Iris pigment epithelial cell (primary cell): ENCODE results near the gene GPR4.

ENCODE experiments used
- DNase-seq: peaks from one replicate; pipeline ENCODE4 v3.0.0-alpha.2; 2011; ENCODE audit warnings: low read depth

Gene GPR4

DNA sequence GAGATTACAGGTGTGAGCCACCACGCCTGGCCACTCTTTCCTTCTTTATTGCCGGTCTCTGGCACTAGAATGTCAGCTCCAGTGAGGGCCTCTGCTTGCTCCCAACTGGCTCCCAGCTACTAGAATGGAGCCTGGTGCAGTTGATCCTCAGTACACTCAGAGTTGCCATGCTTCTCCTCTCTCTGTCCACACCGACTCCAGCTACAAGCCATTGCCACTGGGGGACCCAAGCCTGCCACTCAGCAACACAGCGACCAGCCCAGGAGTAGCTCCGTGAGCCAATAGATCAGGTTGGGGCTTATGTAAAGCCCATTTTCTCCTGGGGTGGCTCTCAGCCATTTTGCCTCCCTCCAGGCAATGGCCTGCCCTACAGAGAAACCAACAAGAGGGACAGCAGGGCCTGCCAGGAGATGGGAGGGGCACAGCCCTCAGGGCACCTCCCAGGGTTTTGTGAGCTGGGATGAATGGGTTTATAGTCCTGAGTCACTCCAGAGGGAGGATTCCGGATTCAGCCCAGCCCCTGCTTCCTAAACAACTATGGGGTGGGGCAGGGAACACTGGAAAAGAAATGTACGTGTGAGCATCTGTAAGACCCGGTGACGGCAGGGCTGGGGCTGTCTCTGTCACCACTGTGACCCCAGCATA is 53.9 kb downstream of the GPR4 start:
- no peak for DNase-seq

DNA sequence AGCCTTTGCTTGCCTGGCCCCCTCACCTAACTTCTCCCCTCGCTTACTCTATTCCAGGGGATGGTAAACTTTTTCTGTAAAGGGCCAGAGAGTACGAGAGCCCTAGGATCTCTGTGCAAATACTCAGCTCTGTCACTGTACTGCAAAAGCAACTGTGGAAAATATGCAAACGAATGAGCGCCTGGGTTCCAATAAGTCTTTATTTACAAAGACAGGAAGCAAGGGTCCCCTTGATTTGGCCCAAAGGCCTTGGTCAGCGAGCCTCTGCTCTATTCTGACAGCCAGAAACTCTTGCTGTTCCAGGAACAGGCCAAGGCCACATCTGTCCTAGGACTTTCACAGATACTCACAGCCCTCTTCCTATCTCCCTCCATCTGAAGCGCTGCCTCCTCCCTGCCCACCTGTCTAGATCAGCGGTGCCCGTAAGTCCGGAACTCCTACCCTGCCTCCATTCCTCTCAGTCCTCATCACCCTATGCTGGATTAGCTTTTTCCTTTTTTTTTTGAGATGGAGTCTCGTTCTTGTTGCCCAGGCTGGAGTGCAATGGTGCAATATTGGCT is 54.7 kb downstream of the GPR4 start:
- no peak for DNase-seq

DNA sequence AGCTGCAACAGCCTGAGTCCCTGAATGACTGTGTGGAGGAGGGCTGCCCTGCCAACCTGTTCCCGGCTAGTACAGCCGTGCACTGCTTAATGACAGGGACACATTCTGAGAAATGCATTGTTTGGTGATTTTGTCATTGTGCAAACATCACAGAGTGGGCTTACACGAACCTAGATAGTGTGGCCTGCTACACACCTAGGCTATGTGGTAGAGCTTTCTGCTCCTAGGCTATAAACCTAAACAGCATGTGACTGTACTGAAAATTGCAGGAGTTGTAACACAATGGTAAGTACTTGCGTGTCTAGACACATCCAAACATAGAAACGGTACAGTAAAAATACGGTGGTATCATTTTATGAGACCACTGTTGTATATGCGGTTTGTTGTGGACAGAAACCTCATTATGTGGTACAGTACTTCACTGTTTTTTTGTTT is 59.8 kb downstream of the GPR4 start:
- DNase-seq: no peak
